Muscle of leg (tissue), 11 donors: ENCODE measurements around the gene ZNF143. TPM values are rescaled to one million over a fixed set of nuclear protein-coding genes. Genes with fewer than 3 reads are reported as not detected.

Source experiments
- DNase-seq: peaks from one replicate; pipeline ENCODE4 v3.0.0; 2013
- H3K27ac ChIP-seq: one replicate; pipeline ENCODE4 v1.5.1; 2013; ENCODE audit warnings: mild to moderate bottlenecking, low read length, control low read depth
- H3K27me3 ChIP-seq: one replicate; pipeline ENCODE4 v1.6.1; 2013; ENCODE audit warnings: low read length; ENCODE audit not compliant: control insufficient read depth, insufficient read depth
- H3K36me3 ChIP-seq: one replicate; pipeline ENCODE4 v1.6.1; 2013; ENCODE audit warnings: low read length; ENCODE audit not compliant: control insufficient read depth, insufficient read depth
- H3K4me1 ChIP-seq: one replicate; pipeline ENCODE4 v1.6.1; 2013; ENCODE audit warnings: low read length; ENCODE audit not compliant: control insufficient read depth, insufficient read depth
- H3K4me3 ChIP-seq: one replicate; pipeline ENCODE4 v1.5.1; 2013; ENCODE audit warnings: low read length, control low read depth
- H3K9me3 ChIP-seq: replicated peaks from 2 replicates; pipeline ENCODE4 v1.6.1; 2013; ENCODE audit warnings: low read depth, low read length; ENCODE audit not compliant: control insufficient read depth
- WGBS: methylation state at CpG from one replicate; pipeline ENCODE4 v1.1.5; 2013; ENCODE audit warnings: missing lambda C conversion rate; ENCODE audit not compliant: insufficient coverage; 5-methylcytosine and 5-hydroxymethylcytosine counted together
- polyA plus RNA-seq, 8 donors: library from polyadenylated mRNA; unstranded; fragments of 120-200 nt; gene quantifications; one replicate each; pipeline versions ENCODE4 v1.2.1 to v1.2.3, GENCODE V29; 2013; ENCODE audit warnings: inconsistent platforms in 1 of 8, low replicate concordance in 1 of 8; ENCODE audit not compliant: insufficient read length in 8 of 8, insufficient read depth in 1 of 8
- total RNA-seq: library from RNA; stranded (reverse); fragments of 120-200 nt; gene quantifications from one replicate; pipeline ENCODE4 v1.2.4, GENCODE V29; 2013

Gene ZNF143
- total and polyA plus RNA-seq, 9 donors = 11.1 to 20.9 (median 15.9) TPM

GRCh38 chr11:9566561-9567063 lies 105.8 kb downstream of the ZNF143 start:
- no CpG with 5 or more reads among the region's 3 CpGs for WGBS
- Histone ChIP-seq H3K4me3 (no peak overlapping the region), H3K27me3 (no peaks in the 10 kb centered on the region), H3K4me1 (peaks cover 31% of the 10 kb centered on the region), H3K9me3 (no peaks in the 10 kb centered on the region), H3K36me3 (no peaks in the 10 kb centered on the region), H3K27ac (peak overlapping the region; percentile 72)
- DNase-seq = peak; percentile 15

DNA sequence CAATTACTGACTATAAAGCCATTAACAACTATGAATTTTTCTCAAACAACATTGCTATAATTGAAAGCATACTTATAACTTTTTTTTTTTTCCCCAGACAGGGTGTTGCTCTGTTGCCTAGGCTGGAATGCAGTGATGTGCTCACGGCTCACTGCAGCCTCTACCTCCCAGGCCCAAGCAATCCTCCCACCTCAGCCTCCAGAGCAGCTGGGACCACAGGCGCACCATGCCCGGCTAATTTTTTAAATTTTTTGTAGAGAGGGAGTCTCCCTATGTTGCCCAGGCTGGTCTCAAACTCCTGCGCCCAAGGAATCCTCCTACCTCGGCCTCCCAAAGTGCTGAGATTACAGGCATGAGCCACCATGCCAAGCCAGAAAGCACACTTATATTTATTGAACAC lies 106.6 kb downstream of the ZNF143 start:
- WGBS = 100% methylated on average over 3 of the region's 5 CpGs
- H3K9me3 ChIP-seq = no peaks in the 10 kb centered on the region
- H3K27me3 ChIP-seq = no peaks in the 10 kb centered on the region
- no peaks in the 10 kb centered on the region for H3K36me3 ChIP-seq
- H3K27ac ChIP-seq = peak overlapping the region; percentile 35
- H3K4me1 ChIP-seq = peaks cover 37% of the 10 kb centered on the region
- no peak overlapping the region for H3K4me3 ChIP-seq
- DNase-seq = no peak

GRCh38 chr11:9568161-9568853 lies 107.5 kb downstream of the ZNF143 start:
- H3K4me1 ChIP-seq = peaks cover 33% of the 10 kb centered on the region
- no peak overlapping the region for H3K4me3 ChIP-seq
- no peak for DNase-seq
- H3K9me3 ChIP-seq = no peaks in the 10 kb centered on the region
- no peaks in the 10 kb centered on the region for H3K27me3 ChIP-seq
- H3K27ac ChIP-seq = peak overlapping the region; percentile 96
- H3K36me3 ChIP-seq = no peaks in the 10 kb centered on the region
- 33% methylated on average over 2 of the region's 8 CpGs for WGBS

- 0% methylated on average over 1 of the region's 7 CpGs for WGBS
- H3K4me1 ChIP-seq = peaks cover 31% of the 10 kb centered on the region
- peak overlapping the region; percentile 5 for H3K4me3 ChIP-seq
- no peaks in the 10 kb centered on the region for H3K9me3 ChIP-seq
- H3K27ac ChIP-seq = peak overlapping the region; percentile 96
- DNase-seq = peak; percentile 96
- no peaks in the 10 kb centered on the region for H3K36me3 ChIP-seq
- H3K27me3 ChIP-seq = no peaks in the 10 kb centered on the region
Measured at GRCh38 chr11:9568854-9569587, 108.2 kb downstream of the ZNF143 start.

GRCh38 chr11:9569588-9570164 lies 108.9 kb downstream of the ZNF143 start:
- no peak for DNase-seq
- H3K9me3 ChIP-seq = no peaks in the 10 kb centered on the region
- peak overlapping the region; percentile 96 for H3K27ac ChIP-seq
- peaks cover 31% of the 10 kb centered on the region for H3K4me1 ChIP-seq
- H3K36me3 ChIP-seq = no peaks in the 10 kb centered on the region
- H3K4me3 ChIP-seq = peak overlapping the region; percentile 5
- H3K27me3 ChIP-seq = no peaks in the 10 kb centered on the region
- WGBS = 40% methylated on average over 1 of the region's 5 CpGs

DNA sequence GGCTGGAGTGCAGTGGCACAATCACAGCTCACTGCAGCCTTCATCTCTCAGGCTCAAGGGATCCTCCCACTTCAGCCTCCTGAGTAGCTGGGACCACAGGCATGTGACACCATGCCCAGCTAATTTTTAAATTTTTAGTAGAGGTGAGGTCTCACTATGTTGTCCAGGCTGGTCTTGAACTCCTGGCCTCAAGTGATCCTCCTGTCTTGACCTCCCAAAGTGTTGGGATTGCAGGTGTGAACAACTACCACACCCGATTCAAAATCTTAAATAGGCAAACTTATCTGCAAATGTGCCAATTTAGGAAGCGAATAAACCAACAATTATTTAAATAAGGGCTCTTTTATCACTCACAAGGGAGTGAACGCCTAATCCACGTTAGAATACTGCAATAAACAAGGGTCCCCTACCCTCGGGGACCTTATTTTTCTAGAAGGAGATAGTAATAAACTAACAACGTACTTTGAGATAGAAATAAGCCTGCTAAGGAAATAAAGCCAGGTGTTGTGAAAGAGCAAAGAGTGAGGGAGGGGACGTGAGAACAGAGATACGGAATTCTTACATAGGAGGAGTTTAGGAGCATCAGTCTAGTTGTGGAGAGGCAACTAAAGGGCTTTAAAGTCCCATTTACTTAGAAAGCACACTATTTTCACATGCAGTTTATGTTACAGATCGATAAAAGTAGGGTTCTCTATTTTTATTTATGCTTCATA lies 109.7 kb downstream of the ZNF143 start:
- H3K4me1 ChIP-seq = peaks cover 34% of the 10 kb centered on the region
- DNase-seq = no peak
- no peaks in the 10 kb centered on the region for H3K27me3 ChIP-seq
- H3K9me3 ChIP-seq = no peaks in the 10 kb centered on the region
- no peaks in the 10 kb centered on the region for H3K36me3 ChIP-seq
- H3K4me3 ChIP-seq = no peak overlapping the region
- peak overlapping the region; percentile 96 for H3K27ac ChIP-seq
- WGBS = 89% methylated on average over 3 of the region's 9 CpGs

DNA sequence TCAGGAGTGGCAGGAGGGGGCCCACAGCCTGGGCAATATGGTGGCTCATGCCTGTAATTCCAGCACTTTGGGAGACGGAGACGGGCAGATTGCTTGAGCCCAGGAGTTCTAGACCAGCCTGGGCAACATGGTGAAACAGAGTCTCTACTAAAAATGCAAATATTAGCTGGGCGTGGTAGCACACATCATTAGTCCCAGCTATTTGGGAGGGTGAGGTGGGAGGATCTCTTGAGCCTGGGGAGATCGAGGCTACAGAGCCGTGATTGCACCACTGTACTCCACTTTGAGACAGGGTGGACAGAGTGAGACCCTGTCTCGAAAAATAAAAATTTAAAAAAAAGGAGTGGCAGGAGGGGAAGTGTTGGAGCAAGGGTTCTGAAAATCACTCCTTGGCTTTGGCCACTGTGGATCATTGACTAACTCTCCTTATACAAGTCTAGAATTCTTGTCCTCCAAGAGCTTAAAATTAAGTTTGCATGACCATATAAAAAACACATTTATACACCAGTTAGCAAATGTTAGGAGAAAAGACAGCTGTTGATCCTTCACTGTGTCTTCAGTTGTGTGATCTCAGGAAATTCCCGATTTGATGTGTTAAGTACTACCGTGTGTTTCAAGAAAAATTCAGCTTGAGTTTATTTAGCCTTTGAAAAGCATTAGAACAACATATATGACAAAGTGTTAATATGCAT lies 110.4 kb downstream of the ZNF143 start:
- no peaks in the 10 kb centered on the region for H3K27me3 ChIP-seq
- WGBS = 86% methylated on average over 3 of the region's 8 CpGs
- no peaks in the 10 kb centered on the region for H3K9me3 ChIP-seq
- H3K36me3 ChIP-seq = no peaks in the 10 kb centered on the region
- peak; percentile 45 for DNase-seq
- H3K4me1 ChIP-seq = peaks cover 30% of the 10 kb centered on the region
- no peak overlapping the region for H3K4me3 ChIP-seq
- peak overlapping the region; percentile 98 for H3K27ac ChIP-seq

DNA sequence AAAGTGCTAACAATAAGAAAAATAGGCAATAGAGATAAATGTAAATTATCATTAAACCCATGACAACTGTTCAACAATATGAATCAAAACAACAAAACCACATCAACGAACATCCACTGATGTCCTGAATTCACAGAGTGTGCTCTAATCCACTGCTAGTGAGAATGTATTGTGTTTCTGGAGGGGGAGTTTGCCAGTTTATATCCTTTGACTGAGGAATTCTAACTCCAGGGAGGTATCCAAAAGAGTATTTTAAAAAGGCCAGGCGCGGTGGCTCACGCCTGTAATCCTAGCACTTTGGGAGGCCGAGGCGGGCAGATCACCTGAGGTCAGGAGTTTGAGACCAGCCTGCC lies 110.9 kb downstream of the ZNF143 start:
- WGBS = 79% methylated on average over 5 of the region's 6 CpGs
- H3K36me3 ChIP-seq = peaks cover 2% of the 10 kb centered on the region
- peak; percentile 20 for DNase-seq

DNA sequence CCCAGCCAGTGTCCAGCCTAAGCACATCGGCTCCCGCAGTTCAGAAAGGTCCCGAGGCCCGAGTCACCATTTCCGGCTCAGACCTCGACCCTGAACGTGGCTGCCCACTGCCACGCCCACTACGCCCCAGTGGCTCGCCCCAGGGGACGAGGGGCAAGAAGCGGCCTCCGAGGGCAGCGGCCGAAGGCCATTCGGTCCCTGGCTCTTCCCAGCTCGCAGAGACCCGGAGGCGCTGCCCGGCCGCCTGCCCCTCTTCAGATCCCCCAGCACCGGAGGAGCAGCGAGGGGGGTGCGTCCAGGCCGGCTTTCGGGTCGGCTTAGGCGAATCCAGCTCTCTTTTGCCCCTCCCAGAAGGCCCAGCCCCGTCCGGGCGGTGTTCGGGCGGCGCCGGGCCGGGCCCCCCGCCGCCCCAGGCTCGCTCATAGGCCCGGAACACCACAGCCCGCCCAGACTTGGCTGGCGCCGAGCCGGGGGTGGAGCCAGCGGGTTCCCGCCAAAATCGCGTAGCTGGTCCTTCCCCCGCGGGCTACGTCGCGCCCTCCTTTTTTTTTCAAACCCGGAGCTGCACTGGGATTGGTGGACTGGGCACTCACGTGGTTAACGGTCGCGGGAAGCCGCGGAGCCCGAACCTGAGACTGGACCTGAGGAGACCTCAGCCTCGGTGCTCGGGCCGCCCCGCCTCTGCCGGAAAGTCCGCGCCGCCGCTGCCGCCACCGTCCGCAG lies 112.4 kb downstream of the ZNF143 start, which contains the start of gene WEE1:
WEE1 (plus strand) TSS at position 619 of the 723 bp plus-strand sequence. CDS start 264 bp downstream, outside the sequence.
- peak within 1 kb of the TSS; percentile 82 for H3K4me3 ChIP-seq
- H3K36me3 ChIP-seq = peaks cover 2% of the 10 kb centered on the region
- peak within 1 kb of the TSS; percentile 98 for H3K27ac ChIP-seq
- DNase-seq = peak; percentile 100
- H3K9me3 ChIP-seq = no peaks in the 10 kb centered on the region
- no peaks in the 10 kb centered on the region for H3K27me3 ChIP-seq
- H3K4me1 ChIP-seq = peaks cover 29% of the 10 kb centered on the region
- under 1% methylated on average over 73 of the region's 73 CpGs for WGBS

More for the DNA sequence above, 110.9 kb downstream of the ZNF143 start:
- Histone ChIP-seq H3K4me3 (no peak overlapping the region), H3K27me3 (no peaks in the 10 kb centered on the region), H3K4me1 (peaks cover 29% of the 10 kb centered on the region), H3K27ac (peak overlapping the region; percentile 98), H3K9me3 (no peaks in the 10 kb centered on the region)
